HG03460 (cell line): ENCODE data around the gene ARHGAP44.

Source experiments
- ATAC-seq: cut with Tn5 transposase; IDR thresholded peaks from one replicate; pipeline ENCODE4 v1.9.1; 2021; ENCODE audit not compliant: unreplicated experiment

ARHGAP44 gene

GRCh38 chr17:12990926-12991325 is 201.6 kb downstream of the ARHGAP44 start:
- no peak for ATAC-seq

- no peak for ATAC-seq
Observed at GRCh38 chr17:12992676-12993075, 203.4 kb downstream of the ARHGAP44 start.

GRCh38 chr17:12993631-12994030 is 204.3 kb downstream of the ARHGAP44 start:
- ATAC-seq, result no peak

- no peak for ATAC-seq
Observed at GRCh38 chr17:12994341-12995074, 205.2 kb downstream of the ARHGAP44 start.

- no peak for ATAC-seq
Observed at GRCh38 chr17:12995106-12995895, 206.0 kb downstream of the ARHGAP44 start.

- ATAC-seq, result no peak
Observed at GRCh38 chr17:12995896-12996295, 206.6 kb downstream of the ARHGAP44 start.

GRCh38 chr17:12996357-12996756 is 207.1 kb downstream of the ARHGAP44 start:
- no peak for ATAC-seq

- no peak for ATAC-seq
Observed at GRCh38 chr17:12996941-12997340, 207.6 kb downstream of the ARHGAP44 start.

- no peak for ATAC-seq
Observed at GRCh38 chr17:12998461-12998860, 209.2 kb downstream of the ARHGAP44 start.

GRCh38 chr17:12998874-12999273 is 209.6 kb downstream of the ARHGAP44 start:
- ATAC-seq, result no peak

GRCh38 chr17:13000561-13000960 is 211.3 kb downstream of the ARHGAP44 start:
- ATAC-seq, result no peak

GRCh38 chr17:13001991-13002615 is 212.8 kb downstream of the ARHGAP44 start:
- ATAC-seq, result no peak

GRCh38 chr17:13002761-13003453 is 213.6 kb downstream of the ARHGAP44 start:
- ATAC-seq, result no peak

GRCh38 chr17:13003454-13003851 is 214.2 kb downstream of the ARHGAP44 start:
- ATAC-seq, result no peak

GRCh38 chr17:13003927-13004326 is 214.6 kb downstream of the ARHGAP44 start:
- no peak for ATAC-seq

GRCh38 chr17:13004336-13004735 is 215.0 kb downstream of the ARHGAP44 start:
- no peak for ATAC-seq

- no peak for ATAC-seq
Observed at GRCh38 chr17:13005530-13005929, 216.2 kb downstream of the ARHGAP44 start.

- ATAC-seq, result no peak
Observed at GRCh38 chr17:13008461-13008860, 219.2 kb downstream of the ARHGAP44 start.

- ATAC-seq, result no peak
Observed at GRCh38 chr17:13010959-13011358, 221.7 kb downstream of the ARHGAP44 start.

GRCh38 chr17:13014801-13015200 is 225.5 kb downstream of the ARHGAP44 start:
- ATAC-seq, result no peak
